ENCODE measurements around the gene FA2H.
"Not testable (repeated sequence)": the region's sequence is repeated elsewhere in the genome, so short reads cannot be mapped to it uniquely, and the experiment has no call there.

FA2H gene

GRCh38 chr16:74770831-74771526 lies 3.6 kb downstream of the FA2H start:
- DNase-seq (ENCODE audit: low read depth in 2 of 2), result no peak

DNA sequence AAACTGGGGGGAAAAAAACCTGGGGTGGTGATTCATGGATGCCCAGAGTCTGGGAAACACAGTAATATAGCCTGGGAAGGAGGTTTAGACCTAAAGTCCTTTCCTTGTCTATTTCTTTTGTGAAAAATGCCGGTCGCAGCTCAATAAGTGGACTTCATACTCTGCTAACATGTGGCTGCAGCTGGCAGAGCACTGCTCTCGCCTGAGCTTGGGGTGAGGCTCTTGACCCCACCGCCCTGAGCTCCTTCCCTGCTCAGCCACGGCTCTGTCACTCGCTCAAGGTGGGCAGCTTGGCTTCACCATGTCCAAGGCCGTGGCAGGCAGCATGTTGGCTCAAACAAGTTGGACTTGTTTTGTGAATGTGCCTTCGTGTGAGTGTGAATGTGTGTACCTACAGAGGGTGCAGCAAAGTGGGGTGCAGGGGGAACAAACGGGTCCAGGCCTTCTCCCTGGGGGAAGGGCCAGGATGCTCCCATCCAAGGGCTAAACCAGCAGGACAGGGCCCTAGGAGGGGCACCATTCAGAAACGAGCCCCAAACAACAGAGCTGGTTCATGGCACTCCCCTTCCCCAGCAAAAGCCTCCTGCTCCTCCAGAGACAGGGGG lies 4.9 kb downstream of the FA2H start:
- no peak for DNase-seq (ENCODE audit: low read depth in 2 of 2)

DNA sequence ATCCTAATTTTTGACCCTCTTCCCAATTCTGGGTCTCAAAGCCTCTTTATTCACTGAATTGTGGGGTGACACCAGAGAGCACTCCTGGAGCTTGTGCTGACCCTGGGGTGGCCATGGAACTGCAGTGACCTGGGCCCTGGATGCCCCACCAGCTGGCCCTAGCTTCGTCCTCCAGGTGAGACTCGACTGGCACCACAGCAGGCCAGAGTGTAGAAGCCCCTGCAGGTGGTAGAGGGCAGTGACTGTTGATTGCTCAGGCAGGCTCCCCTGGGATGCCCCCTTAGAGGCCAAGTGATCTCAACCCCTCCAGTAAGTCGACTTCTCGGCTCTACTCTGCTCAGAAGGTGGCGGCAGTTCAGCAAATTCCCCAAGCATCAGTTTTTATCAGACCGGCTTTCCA lies 6.4 kb downstream of the FA2H start:
- DNase-seq (ENCODE audit: low read depth in 2 of 2), result no peak

GRCh38 chr16:74767749-74768148 lies 6.9 kb downstream of the FA2H start:
- DNase-seq (ENCODE audit: low read depth in 2 of 2), result no peak

DNA sequence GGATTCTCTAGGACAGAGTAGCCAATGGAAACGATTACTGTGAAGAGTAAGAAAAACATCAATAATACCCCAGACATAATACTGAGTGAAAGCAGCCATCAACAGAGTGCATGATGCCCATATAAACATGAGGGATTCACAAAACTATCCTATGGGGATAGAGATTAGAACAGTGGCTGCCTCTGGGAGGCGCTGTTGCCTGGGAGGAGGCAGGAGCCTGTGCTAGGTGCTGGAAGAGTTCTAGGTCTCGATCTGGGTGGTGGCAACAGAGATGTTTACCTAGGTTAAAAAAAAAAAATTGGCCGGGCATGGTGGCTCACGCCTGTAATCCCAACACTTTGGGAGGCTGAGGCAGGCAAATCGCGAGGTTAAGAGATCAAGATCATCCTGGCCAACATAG lies 7.9 kb downstream of the FA2H start:
- no peak for DNase-seq (ENCODE audit: low read depth in 2 of 2)

GRCh38 chr16:74764184-74764583 lies 10.4 kb downstream of the FA2H start:
- DNase-seq (ENCODE audit: low read depth in 2 of 2), result not testable (repeated sequence)

- no peak for DNase-seq (ENCODE audit: low read depth in 2 of 2)
These were observed 13.0 kb downstream of the FA2H start for GRCh38 chr16:74761665-74762064.

GRCh38 chr16:74760007-74760767 lies 14.4 kb downstream of the FA2H start:
- no peak for DNase-seq (ENCODE audit: low read depth in 2 of 2)

- no peak for DNase-seq (ENCODE audit: low read depth in 2 of 2)
These were observed 15.1 kb downstream of the FA2H start for GRCh38 chr16:74759564-74759963.

- no peak for DNase-seq (ENCODE audit: low read depth in 2 of 2)
These were observed 15.8 kb downstream of the FA2H start for GRCh38 chr16:74758801-74759200.

DNA sequence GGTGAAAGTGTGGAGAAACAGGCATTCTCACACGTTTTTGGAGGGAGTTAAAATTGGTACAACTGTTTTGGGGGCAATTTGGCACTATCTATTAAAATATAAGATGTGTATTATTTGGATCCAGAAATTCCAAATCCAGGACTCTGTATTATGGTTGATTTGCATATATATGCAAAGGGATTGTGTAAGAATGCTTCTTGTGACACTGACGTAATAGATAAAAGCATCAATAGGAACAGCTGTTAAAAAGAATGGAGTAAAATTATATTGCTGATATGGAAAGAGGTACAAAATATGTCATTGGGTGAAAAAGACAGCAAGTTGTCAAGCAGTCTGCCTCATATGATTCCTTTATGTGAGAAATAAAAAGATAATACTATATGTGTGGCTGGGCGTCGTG lies 17.3 kb downstream of the FA2H start:
- DNase-seq (ENCODE audit: low read depth in 2 of 2), result no peak

DNA sequence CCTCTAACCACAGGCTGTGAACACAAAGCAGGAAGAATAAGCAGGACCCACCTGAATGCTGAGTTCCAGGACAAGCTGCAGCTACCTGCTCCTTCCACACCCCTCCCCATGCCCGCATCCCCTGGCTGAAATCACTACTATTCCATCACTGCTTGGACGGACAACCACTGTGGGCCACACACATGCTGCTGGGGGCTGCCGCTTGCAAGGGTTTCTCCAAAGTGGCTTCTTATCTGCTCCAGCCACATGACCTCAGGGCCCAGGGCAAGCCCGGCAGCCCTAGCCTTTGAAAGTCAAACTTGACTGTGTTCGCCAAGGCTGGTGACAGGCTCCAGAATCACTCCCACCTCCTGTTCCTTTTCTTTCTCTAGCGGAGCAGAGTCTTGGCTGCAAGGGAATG lies 18.4 kb downstream of the FA2H start:
- DNase-seq (ENCODE audit: low read depth in 2 of 2), result no peak

- DNase-seq (ENCODE audit: low read depth in 2 of 2), result no peak
These were observed 21.4 kb downstream of the FA2H start for GRCh38 chr16:74753180-74753579.

GRCh38 chr16:74752756-74753155 lies 21.9 kb downstream of the FA2H start:
- no peak for DNase-seq (ENCODE audit: low read depth in 2 of 2)

DNA sequence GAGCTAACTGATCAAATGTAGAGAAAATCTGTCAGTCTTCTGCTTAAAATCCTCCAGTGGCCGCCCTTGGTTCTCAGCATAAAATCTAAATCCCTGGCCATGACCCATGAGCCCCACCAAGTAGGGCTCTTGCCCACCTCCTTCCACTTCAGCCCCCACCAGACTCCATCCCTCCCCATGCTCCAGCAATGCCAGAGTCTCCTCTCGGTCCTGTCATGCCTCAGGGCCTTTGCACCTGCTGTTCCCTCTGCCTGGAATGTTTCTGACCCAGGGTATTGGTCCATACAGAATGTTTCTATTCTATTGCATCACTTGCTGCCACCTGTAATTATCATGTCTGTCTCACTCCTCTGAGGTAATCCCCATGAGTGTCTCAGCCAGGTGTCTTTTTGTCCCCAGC lies 22.4 kb downstream of the FA2H start:
- no peak for DNase-seq (ENCODE audit: low read depth in 2 of 2)

DNA sequence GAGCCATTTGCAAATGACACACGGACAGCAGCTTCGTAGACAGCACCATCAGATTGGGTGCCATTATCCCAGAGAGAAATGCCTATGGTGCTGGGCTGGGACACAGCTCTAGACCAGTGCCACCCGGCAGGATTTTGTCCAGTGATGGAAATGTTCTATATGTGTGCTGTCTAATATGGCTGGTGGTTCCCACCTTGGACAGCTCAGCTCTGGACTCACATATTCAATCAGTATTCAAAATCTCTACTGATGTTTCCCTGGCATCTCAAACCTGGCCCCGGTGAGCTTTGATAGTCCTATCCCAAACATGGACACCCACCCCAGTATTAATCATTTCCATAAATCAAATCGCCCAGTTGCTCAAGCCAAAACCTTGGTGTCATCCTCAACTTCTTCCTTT lies 23.0 kb downstream of the FA2H start:
- no peak for DNase-seq (ENCODE audit: low read depth in 2 of 2)

- DNase-seq (ENCODE audit: low read depth in 2 of 2), result no peak
These were observed 25.1 kb downstream of the FA2H start for GRCh38 chr16:74749291-74750055.

DNA sequence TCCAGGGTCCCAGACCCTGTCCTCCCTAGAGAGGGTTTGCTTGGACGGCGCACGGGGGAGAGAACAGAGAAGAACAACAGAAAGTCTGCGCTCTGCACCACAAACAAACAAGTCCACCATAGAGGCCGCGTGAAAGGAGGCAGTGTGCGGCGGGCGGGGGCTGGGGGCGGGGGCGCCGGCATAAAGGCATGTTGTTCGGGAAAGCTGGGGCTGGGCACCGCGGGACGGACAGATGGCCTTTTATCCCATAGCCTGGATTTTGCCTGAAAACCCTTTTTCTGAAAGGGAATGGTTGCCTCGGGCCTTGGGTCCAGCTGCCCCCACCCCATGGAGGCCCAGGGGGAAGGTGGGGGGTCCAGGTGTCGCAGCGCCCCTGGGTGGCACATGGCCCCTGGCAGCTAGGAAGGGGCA lies 26.0 kb downstream of the FA2H start:
- no peak for DNase-seq (ENCODE audit: low read depth in 2 of 2)

GRCh38 chr16:74747716-74748615 lies 26.7 kb downstream of the FA2H start:
- no peak for DNase-seq (ENCODE audit: low read depth in 2 of 2)

GRCh38 chr16:74745926-74746325 lies 28.7 kb downstream of the FA2H start:
- no peak for DNase-seq (ENCODE audit: low read depth in 2 of 2)

- DNase-seq (ENCODE audit: low read depth in 2 of 2), result no peak
These were observed 29.5 kb downstream of the FA2H start for GRCh38 chr16:74745109-74745615.
